Subcutaneous adipose tissue (tissue), 4 donors: Measurements from ENCODE around the gene ATP13A5. TPM values are rescaled to one million over a fixed set of nuclear protein-coding genes. Genes with fewer than 3 reads are reported as not detected.

Source experiments
- total RNA-seq, 4 donors: library from RNA; depleted of rRNA; stranded (reverse); fragments of >200 nt; gene quantifications; one replicate each; pipeline ENCODE4 v1.1.0, GENCODE V29; 2016
- TF ChIP-seq, protein P1 (sequence below): fragments of 450-650 bp; IDR thresholded peaks from one replicate; pipeline ENCODE4 v1.5.1; 2016; ENCODE audit warnings: low read depth, mild to moderate bottlenecking, control low read depth, antibody characterized with exemption, moderate library complexity

Gene ATP13A5
- total RNA-seq, 4 donors from 2014 or later = not detected

DNA sequence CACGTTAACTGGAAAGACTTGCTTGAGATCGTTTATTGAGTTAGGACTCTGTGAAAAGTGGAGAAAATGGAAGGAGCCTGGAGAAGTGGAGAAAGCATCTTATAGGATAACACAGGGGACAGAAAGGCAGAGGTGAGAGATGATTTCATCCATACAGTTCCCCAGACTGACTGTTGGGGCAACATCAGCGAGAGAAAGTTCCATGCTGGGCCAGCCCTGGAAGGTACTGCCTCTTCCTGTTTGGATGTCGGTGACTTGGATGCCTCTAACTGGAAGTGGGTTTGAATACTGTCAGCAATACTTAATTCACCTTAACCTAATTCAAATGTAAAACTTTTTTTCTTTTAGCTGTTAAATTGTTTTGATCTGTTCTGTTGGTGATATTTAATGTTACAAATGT is 32.3 kb downstream of the ATP13A5 start:
- TF ChIP-seq, protein P1, sequence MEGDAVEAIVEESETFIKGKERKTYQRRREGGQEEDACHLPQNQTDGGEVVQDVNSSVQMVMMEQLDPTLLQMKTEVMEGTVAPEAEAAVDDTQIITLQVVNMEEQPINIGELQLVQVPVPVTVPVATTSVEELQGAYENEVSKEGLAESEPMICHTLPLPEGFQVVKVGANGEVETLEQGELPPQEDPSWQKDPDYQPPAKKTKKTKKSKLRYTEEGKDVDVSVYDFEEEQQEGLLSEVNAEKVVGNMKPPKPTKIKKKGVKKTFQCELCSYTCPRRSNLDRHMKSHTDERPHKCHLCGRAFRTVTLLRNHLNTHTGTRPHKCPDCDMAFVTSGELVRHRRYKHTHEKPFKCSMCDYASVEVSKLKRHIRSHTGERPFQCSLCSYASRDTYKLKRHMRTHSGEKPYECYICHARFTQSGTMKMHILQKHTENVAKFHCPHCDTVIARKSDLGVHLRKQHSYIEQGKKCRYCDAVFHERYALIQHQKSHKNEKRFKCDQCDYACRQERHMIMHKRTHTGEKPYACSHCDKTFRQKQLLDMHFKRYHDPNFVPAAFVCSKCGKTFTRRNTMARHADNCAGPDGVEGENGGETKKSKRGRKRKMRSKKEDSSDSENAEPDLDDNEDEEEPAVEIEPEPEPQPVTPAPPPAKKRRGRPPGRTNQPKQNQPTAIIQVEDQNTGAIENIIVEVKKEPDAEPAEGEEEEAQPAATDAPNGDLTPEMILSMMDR = no peak

DNA sequence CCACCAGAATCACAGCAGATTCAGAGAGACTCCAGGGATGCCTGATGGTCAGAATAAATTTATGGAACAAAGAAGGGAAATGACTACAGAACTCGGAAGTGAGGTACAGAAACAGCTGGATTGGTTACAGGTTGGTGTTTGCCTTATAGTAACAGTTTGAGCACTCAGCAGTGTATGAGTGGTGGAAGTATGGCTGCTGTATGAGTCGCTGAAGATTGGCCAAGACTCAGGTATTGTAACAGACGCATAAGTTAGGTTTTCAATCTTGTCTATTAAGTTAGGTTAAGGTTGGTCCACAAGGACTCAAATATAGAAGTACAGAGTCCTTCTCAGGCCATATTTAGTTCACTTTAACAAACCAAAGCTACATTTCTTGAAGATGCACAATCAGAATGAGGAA is 33.1 kb downstream of the ATP13A5 start:
- TF ChIP-seq, protein P1 = no peak

DNA sequence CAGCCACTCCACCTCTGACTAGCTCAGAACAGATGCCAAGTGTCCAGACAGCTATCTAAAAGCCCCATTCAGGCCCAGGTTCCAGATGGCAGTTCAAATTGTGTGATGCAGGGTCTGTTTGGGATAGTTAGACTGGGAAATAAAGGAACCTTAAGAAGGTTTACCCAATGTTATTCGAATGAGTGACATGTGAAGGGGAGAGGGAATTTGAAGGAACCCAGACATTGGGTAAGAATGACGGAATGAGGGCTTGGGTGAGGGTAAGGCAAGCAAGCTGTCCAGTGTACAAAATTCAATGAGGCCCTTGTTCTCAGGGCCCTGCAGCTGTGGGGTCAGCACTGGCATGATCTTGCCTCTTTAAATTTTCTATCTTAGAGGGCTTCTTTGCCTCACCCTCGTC is 34.1 kb downstream of the ATP13A5 start:
- TF ChIP-seq, protein P1 = no peak

DNA sequence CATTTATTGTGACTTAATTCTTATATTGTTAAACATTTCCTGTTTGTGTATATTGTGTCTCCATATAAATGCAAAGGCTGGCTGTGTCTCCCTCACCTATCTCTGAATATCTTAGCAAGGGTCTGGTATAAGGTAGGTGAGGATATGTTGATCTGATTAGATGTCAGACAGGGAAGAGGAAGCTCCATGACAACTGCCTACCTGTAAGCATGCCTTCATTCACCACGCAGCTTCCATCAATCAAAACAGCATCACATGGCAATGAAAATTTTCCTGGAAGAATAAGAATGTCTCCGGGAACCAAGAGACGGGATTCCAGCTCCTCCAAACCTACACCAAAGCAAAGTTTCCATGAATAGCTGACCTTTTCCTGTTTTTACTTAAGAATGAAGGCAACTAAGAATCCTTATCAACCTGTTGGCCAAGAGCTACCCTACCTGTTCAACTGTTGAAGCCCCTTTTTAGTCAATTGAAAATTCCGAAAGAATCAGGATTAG is 34.8 kb downstream of the ATP13A5 start:
- TF ChIP-seq, protein P1 = no peak

DNA sequence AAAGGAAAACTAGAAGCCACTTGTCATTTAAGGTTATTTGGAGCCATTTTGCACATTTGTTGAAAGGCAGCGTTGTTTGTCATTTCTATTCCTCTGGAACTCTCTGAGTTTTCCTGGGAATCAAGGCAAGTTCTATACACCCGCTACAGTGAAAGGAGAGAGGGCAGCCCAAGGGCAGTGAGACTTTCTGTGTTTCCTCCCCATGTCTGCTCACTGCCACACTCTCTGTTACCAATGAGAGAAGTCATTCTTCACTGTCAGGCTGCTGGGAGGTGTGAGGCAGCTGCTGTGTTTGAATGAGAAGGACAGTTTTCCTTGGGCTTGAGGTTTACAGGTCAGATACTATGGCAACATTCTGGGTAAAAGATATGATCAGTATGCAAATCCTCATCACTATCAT is 36.0 kb downstream of the ATP13A5 start:
- TF ChIP-seq, protein P1 = no peak

DNA sequence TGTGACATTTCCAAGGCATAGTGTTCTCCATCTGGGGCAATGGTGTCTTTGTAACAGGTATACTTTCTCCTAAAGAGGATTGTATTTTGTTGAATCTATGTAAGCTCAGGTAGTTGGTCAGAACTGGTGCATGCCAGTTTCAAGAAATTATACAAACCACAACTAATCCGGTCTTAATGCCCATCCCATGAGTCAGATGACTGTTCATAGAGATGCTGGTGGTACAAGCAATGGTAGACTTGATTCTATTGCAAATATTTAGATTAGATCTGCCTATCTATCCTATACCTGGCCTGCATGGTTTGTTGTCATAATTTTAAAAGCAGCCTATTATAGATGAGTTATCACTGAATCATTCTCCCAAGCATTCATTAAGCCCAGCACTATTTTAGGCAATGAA is 43.5 kb downstream of the ATP13A5 start:
- TF ChIP-seq, protein P1 = no peak

DNA sequence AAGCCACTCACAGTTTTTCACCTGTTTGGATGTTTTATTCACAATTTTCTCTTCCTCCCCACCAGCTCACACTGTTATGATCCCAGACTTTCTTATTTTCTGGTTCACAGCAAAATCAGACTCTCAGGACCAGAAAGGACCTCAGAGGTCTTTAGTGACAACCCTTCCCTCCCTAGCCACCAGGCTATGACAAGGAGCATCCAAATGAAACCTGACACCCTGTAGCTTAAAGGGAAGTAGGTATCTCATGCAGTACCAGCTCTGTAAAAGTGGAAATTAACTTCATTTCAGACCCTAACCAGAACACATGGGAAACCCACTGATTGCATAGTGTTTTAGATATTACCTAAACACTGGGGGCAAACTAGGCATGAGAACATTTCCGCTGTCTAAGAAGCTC is 45.3 kb downstream of the ATP13A5 start:
- TF ChIP-seq, protein P1 = no peak
